SK-N-MC (cell line): ENCODE data around the gene ABHD2.
"Not testable (repeated sequence)": the region's sequence is repeated elsewhere in the genome, so short reads cannot be mapped to it uniquely, and the experiment has no call there.

Source experiments
- DNase-seq: peaks from one replicate; pipeline ENCODE4 v3.0.0-alpha.2; 2011; ENCODE audit warnings: low read depth, low spot score
- H3K27ac ChIP-seq: fragments of 200-600 bp; sonication (generic); 2 replicates; pipeline ENCODE4 v1.5.1; 2016; ENCODE audit warnings: mixed run types
- H3K36me3 ChIP-seq: fragments of 200-600 bp; sonication (generic); 2 replicates; pipeline ENCODE4 v1.6.1; 2017; ENCODE audit warnings: antibody characterized with exemption, low read length, mixed read lengths; ENCODE audit not compliant: insufficient read depth
- H3K4me3 ChIP-seq: fragments of 200-600 bp; sonication (generic); 2 replicates; pipeline ENCODE4 v1.5.1; 2016
- H3K9ac ChIP-seq: fragments of 200-600 bp; sonication (generic); 2 replicates; pipeline ENCODE4 v1.8.0; 2017; ENCODE audit warnings: mixed run types, mixed read lengths; ENCODE audit not compliant: insufficient read length
- H3K9me3 ChIP-seq: fragments of 200-600 bp; sonication (generic); 2 replicates; pipeline ENCODE4 v1.6.1; 2017; ENCODE audit warnings: low read depth, mild to moderate bottlenecking, antibody characterized with exemption, low read length, moderate library complexity, mixed read lengths
- EZH2 ChIP-seq: fragments of 200-600 bp; sonication (generic); IDR thresholded peaks from one replicate; pipeline ENCODE4 v1.6.1; 2017; ENCODE audit warnings: antibody characterized with exemption
- FOXP2 ChIP-seq: optimal IDR thresholded peaks from 2 replicates; pipeline ENCODE3; 2011; ENCODE audit warnings: mild to moderate bottlenecking, moderate library complexity; ENCODE audit not compliant: insufficient read depth; ENCODE audit errors: extremely low read length, control extremely low read depth
- POLR2AphosphoS5 ChIP-seq: IDR thresholded peaks from 2 replicates; pipeline ENCODE4 v1.6.1; 2012; ENCODE audit warnings: mild to moderate bottlenecking, low read depth, low read length, borderline replicate concordance

ABHD2 gene

GRCh38 chr15:89085289-89085926 is 2.8 kb upstream of the ABHD2 start:
- no peak overlapping the region for H3K27ac ChIP-seq
- TF ChIP-seq POLR2AphosphoS5 (no peak), EZH2 (no peak), FOXP2 (no peak)
- no peak for DNase-seq
- H3K9ac ChIP-seq, result no peak overlapping the region
- no peaks in the 10 kb centered on the region for H3K9me3 ChIP-seq
- H3K36me3 ChIP-seq, result no peaks in the 10 kb centered on the region
- no peak overlapping the region for H3K4me3 ChIP-seq

- not testable (repeated sequence) for H3K27ac ChIP-seq, H3K36me3 ChIP-seq, H3K4me3 ChIP-seq, H3K9me3 ChIP-seq, DNase-seq, H3K9ac ChIP-seq
These were observed 2.3 kb upstream of the ABHD2 start for GRCh38 chr15:89085933-89086332.

- H3K36me3 ChIP-seq, H3K9ac ChIP-seq, DNase-seq, H3K4me3 ChIP-seq, H3K9me3 ChIP-seq, H3K27ac ChIP-seq: not testable (repeated sequence)
These were observed 1.9 kb upstream of the ABHD2 start for GRCh38 chr15:89086390-89086789.

GRCh38 chr15:89087161-89087829 is 961 bp upstream of the ABHD2 start:
- no peak for DNase-seq
- Histone ChIP-seq H3K27ac (no peak overlapping the region), H3K9me3 (no peaks in the 10 kb centered on the region), H3K9ac (peak overlapping the region; percentile 62), H3K4me3 (peak overlapping the region; percentile 95), H3K36me3 (no peaks in the 10 kb centered on the region)
- TF ChIP-seq FOXP2 (no peak), EZH2 (no peak), POLR2AphosphoS5 (no peak)

GRCh38 chr15:89088605-89089315 is 504 bp downstream of the ABHD2 start:
- no peaks in the 10 kb centered on the region for H3K36me3 ChIP-seq
- DNase-seq, result no peak
- H3K9ac ChIP-seq, result peak overlapping the region; percentile 82
- H3K4me3 ChIP-seq, result peak overlapping the region; percentile 95
- H3K9me3 ChIP-seq, result no peaks in the 10 kb centered on the region
- no peak overlapping the region for H3K27ac ChIP-seq
- no peak for TF ChIP-seq EZH2
- no peak; the same call in 1 of the 2 replicates for TF ChIP-seq POLR2AphosphoS5
- no peak for TF ChIP-seq FOXP2

GRCh38 chr15:89089316-89090230 is 1.3 kb downstream of the ABHD2 start:
- Histone ChIP-seq H3K27ac (no peak overlapping the region), H3K9ac (no peak overlapping the region), H3K9me3 (no peaks in the 10 kb centered on the region), H3K4me3 (peak overlapping the region; percentile 95), H3K36me3 (no peaks in the 10 kb centered on the region)
- TF ChIP-seq FOXP2 (no peak), POLR2AphosphoS5 (no peak), EZH2 (no peak)
- DNase-seq, result no peak

- H3K27ac ChIP-seq, result no peak overlapping the region
These were observed 2.8 kb downstream of the ABHD2 start for GRCh38 chr15:89090791-89091626.

More at GRCh38 chr15:89090791-89091626, 2.8 kb downstream of the ABHD2 start:
- no peak for DNase-seq
- no peak for TF ChIP-seq POLR2AphosphoS5
- no peak for TF ChIP-seq FOXP2
- no peak for TF ChIP-seq EZH2
- no peaks in the 10 kb centered on the region for H3K9me3 ChIP-seq
- no peak overlapping the region for H3K4me3 ChIP-seq
- H3K36me3 ChIP-seq, result no peaks in the 10 kb centered on the region
- no peak overlapping the region for H3K9ac ChIP-seq
